Neural progenitor cell (in vitro differentiated cells): Measurements from ENCODE around the gene NCKAP5.

Experiments
- CTCF ChIP-seq: fragments of 200-600 bp; sonication (generic); IDR thresholded peaks from 2 replicates; pipeline ENCODE4 v1.5.1; 2017; ENCODE audit warnings: antibody characterized with exemption, mild to moderate bottlenecking
- EZH2 ChIP-seq: fragments of 200-600 bp; sonication (generic); IDR thresholded peaks from 2 replicates; pipeline ENCODE4 v1.6.1; 2017; ENCODE audit warnings: antibody characterized with exemption, mild to moderate bottlenecking, moderate library complexity
- EZH2phosphoT487 ChIP-seq: fragments of 200-600 bp; sonication (generic); IDR thresholded peaks from 2 replicates; pipeline ENCODE4 v1.6.1; 2017; ENCODE audit warnings: antibody characterized with exemption

- TF ChIP-seq EZH2phosphoT487 (no peak), CTCF (no peak), EZH2 (no peak)
Observed at GRCh38 chr2:133557614-133558013, 10.6 kb downstream of the NCKAP5 start.
